NCI-H1105 treated with DMSO at 0.1 percent for 48 hours (cell line): ENCODE measurements around the gene C1orf35.
"Not testable (repeated sequence)": the region's sequence is repeated elsewhere in the genome, so short reads cannot be mapped to it uniquely, and the experiment has no call there.

Experiments
- DNase-seq: peaks from one replicate; lab custom pipeline; 2025; lab: John Stamatoyannopoulos, UW

C1orf35 gene

GRCh38 chr1:228142155-228142691, 39.1 kb upstream of the C1orf35 start:
- no peak for DNase-seq

- no peak for DNase-seq
Measured at GRCh38 chr1:228141226-228142044, 38.3 kb upstream of the C1orf35 start.

GRCh38 chr1:228140724-228141225, 37.6 kb upstream of the C1orf35 start:
- no peak for DNase-seq

DNA sequence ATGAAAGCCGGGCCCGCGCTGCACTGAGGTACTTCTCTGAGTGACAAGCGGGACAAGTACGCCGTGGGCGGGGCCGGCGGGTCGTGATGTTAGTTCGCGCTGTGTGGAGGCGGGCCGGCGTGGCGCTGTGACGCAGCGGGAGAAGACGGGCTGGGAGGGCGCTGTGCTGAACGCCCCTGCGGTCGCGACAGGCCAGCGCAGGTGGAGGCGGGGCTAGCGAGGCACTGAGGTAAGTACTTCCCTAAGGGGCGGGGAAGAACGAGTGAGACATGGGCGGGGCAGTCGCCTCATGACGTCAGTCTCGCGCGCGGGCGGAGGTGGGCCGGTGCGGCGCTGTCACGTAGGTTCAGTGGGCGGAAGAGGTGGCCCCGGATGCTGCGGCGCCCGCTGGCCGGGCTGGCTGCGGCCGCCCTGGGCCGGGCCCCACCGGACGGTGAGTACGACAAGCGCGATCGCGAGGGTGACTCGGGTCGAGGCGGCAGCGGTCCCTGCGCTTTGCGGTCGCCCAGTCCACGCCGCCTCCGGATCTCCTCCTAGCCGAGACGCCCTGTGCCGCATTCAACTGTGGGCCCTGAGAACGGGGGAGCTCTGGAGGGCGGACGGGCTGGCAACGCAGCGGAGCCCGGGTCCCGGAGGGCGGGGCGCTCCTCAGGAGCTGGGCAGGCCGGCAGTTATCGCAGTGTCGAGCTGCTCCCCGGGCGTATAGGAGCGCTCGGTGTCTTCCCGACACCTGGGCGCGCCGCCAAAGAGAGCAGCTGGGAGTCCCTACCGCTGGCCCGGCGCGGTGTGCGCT, 37.0 kb upstream of the C1orf35 start, which contains the start of gene GUK1:
Gene GUK1, plus strand, starts transcription at position 349 of the 793 bp plus-strand sequence. Its CDS starts 24 bp downstream, at position 373.
- DNase-seq: peak; percentile 94

- no peak for DNase-seq
Measured at GRCh38 chr1:228139406-228139930, 36.3 kb upstream of the C1orf35 start.

- DNase-seq: no peak
Measured at GRCh38 chr1:228136901-228137300, 33.8 kb upstream of the C1orf35 start.

DNA sequence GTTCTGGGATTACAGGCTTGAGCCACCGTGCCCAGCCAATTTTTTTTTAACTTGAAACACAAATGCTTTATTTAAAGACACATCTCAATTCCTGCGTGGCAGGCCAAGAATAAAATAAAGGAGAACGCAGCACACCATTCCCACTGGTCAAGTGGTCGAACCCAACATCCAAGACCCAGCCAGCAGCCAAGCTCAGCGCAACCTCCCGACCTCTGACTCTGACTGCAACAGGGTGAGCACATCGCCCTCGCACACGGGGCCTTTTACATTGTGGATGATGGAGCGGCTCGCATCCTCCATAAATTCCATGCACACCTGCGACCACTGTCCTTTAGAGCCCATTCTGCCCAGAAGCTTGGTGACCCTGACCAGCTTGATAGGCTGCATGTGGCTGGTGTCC, 31.5 kb upstream of the C1orf35 start:
- DNase-seq: no peak

GRCh38 chr1:228131766-228132165, 28.6 kb upstream of the C1orf35 start:
- no peak for DNase-seq

GRCh38 chr1:228125185-228125584, 22.1 kb upstream of the C1orf35 start:
- DNase-seq: no peak

DNA sequence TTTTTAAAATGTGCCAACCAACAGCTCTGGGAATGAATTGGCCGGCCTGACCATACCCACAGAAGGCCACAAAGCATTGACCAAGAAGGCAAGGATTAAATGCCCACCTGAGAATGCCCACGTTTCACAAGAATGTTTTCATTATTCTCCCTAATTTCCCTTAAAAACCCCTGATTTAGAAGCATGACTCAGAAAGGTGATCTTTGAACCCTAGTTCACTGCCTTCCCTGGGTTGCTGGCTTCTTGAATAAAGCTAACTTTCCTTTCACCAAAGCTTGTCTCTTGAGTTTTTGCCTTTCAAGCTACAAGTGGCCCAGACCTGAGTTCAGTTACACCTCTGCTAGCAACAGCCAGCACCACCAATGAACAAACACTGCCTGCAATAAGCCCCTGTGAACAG, 20.4 kb upstream of the C1orf35 start:
- no peak for DNase-seq

GRCh38 chr1:228122921-228123441, 19.9 kb upstream of the C1orf35 start:
- DNase-seq: no peak

DNA sequence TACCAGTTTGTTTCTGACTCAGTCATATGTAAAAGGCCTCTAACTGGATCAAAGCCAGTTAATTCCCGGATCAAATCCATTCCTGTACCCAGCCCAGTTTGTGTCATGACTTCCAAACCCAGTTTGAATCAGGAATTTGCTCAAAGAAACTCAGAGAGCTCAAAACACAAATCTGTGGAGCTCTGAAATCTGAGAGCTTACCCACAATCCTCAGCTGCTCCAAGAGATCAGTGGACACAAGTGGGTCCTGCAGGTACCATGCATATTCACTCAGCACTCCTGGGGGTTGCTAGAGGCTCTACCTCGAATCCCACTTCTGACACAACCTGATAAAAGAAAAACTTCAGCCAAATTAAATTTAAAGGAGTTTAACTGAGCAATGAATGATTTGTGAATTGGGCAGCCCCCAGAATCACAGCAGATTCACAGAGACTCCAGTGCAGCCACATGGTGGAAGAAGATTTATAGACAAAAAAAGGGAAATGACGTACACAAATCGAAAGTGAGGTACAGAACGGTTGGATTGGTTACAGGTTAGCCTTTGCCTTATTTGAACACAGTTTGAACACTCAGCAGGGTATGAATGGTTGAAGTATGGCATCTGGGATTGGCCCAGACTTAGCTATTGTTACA, 17.8 kb upstream of the C1orf35 start:
- DNase-seq: no peak

GRCh38 chr1:228120351-228120750, 17.2 kb upstream of the C1orf35 start:
- no peak for DNase-seq

DNA sequence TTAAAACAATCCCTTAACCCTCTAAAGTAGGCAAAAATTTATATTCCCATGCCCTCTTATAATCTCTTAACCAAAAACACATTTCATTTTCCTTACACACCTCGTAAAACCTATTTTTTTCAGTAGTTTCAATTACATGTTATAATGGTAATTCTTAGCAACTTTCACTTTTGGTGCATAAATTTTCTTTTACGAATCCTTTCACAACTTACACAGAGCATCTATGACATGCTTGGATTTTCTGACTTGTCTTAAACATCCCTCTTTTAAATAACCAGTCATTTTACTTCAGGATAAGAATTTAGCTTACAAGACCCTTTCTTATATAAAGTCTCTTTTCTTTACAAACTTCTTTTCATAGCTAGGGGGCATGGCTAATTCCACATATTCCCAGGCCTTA, 14.9 kb upstream of the C1orf35 start:
- no peak for DNase-seq

DNA sequence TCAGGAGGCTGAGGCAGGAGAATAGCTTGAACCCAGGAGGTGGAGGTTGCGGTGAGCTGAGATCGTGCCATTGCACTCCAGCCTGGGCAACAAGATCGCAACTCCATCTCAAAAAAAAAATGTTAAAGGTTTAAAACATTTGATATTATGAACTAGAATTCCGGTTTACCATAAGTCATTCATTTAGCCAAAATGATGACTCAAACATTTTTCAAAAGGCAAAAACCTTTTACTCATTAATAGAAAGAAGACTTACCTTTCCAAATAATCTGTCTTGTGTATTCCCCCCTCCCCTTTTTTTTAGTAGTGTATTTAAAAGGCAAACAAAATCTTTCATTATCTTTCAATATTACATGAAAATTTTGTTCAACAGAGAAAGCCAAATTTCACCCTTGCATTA, 14.2 kb upstream of the C1orf35 start:
- no peak for DNase-seq

GRCh38 chr1:228114827-228115226, 11.7 kb upstream of the C1orf35 start:
- DNase-seq: no peak

GRCh38 chr1:228112617-228113016, 9.5 kb upstream of the C1orf35 start:
- DNase-seq: no peak

DNA sequence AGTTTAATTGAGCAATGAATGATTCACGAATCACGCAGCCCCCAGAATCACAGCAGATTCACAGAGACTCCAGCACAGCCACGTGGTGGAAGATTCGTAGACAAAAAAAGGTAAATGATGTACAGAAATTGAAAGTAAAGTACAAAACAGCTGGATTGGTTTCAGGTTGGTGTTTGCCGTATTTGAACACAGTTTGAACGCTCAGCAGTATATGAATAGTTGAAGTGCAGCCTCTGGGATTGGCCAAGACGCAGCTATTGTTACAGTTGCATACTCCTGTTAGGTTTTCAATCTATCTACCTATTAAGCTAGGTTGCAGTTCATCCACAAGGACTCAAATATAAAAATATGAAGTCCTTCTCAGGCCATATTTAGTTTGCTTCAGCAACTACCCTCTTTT, 9.0 kb upstream of the C1orf35 start:
- DNase-seq: no peak

GRCh38 chr1:228111315-228111714, 8.2 kb upstream of the C1orf35 start:
- DNase-seq: not testable (repeated sequence)

DNA sequence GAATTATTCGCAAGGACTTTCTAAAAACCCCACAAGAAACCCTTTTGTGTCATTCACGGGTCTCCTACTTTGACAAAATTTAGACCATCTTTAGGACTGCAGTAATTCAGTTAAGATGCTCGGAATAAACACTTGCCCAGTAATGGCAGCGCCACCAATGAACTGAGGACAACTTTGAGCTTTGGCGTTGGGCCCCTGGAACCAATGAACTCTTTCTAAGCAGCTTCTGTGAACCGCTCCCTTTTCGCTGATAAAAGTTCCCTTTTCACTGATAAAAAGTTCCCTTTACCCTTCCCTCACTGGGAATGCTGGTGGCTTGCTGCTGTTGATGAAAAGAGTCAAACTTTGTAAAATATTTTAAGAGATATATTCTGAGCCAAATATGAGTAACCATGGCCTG, 7.4 kb upstream of the C1orf35 start:
- no peak for DNase-seq

DNA sequence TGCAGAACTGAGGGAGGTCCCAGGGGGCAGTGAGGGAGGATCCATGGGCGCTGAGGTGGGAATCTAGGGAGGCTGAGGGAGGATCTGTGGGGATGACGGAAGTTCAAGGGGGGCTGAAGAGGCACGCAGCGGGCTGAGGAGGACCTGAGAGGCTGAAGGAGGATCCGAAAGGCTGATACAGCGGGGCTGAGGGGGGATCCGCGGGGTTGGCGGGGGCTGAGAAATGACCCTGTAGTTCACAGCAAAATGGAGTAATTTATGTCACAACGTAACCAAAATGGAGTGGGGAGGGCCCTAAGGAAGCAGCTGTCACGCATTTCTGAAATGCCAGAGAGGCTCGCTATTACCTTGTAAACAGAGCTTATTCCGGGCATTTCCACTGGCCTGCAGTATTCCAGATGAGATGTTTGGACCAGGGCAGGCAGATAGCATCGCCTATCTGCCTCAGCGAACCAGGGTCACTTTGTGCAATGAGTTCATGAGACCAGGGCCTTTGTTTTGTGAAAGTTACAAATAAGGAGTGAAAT, 6.9 kb upstream of the C1orf35 start:
- no peak for DNase-seq
